Liver (tissue), 3 donors: ENCODE data around the gene IRAK2.

Source experiments
- CTCF ChIP-seq: fragments of 150-350 bp; IDR thresholded peaks from 2 replicates; pipeline ENCODE4 v1.5.1; 2017; ENCODE audit warnings: improper control_type of control experiment, low read depth, low read length; ENCODE audit not compliant: missing input control
- GABPA ChIP-seq, 2 donors: IDR thresholded peaks in 1 of 2; conservative IDR thresholded peaks in 1 of 2; 2 replicates each; pipeline ENCODE4 v1.6.1; 2016; ENCODE audit warnings: antibody characterized with exemption in 2 of 2, mild to moderate bottlenecking in 1 of 2, moderate library complexity in 1 of 2
- HNF4A ChIP-seq, 2 donors: conservative IDR thresholded peaks; 2 replicates each; pipeline ENCODE4 v1.6.1; 2016; ENCODE audit warnings: antibody characterized with exemption in 2 of 2, mild to moderate bottlenecking in 2 of 2
- MAX ChIP-seq: IDR thresholded peaks from 2 replicates; pipeline ENCODE4 v1.6.1; 2016; ENCODE audit warnings: antibody characterized with exemption
- SP1 ChIP-seq: IDR thresholded peaks from 2 replicates; pipeline ENCODE4 v1.6.1; 2018; ENCODE audit warnings: antibody characterized with exemption, mild to moderate bottlenecking
- TAF1 ChIP-seq: conservative IDR thresholded peaks from 2 replicates; pipeline ENCODE4 v1.6.1; 2016; ENCODE audit warnings: antibody characterized with exemption, mild to moderate bottlenecking
- YY1 ChIP-seq: IDR thresholded peaks from 2 replicates; pipeline ENCODE4 v1.6.1; 2016; ENCODE audit warnings: antibody characterized with exemption, mild to moderate bottlenecking
- donor health status: healthy.
- donor health status: healthy.

GRCh38 chr3:10115326-10116137 is 49.2 kb upstream of the IRAK2 start, which contains the start of gene BRK1:
- TF ChIP-seq CTCF (no peak), YY1 (peak; percentile 98), GABPA (IDR thresholded peaks at IDR 0.05 in 1 of 2, conservative IDR thresholded peaks at IDR 0.05 in 1 of 2) (peak in 1 of 2 donors; percentile 82), HNF4A (conservative IDR thresholded peaks at IDR 0.05) (no peak), TAF1 (peak; percentile 92), SP1 (peak; percentile 47), MAX (peak; percentile 62)
